ENCODE results near the gene NLGN1. TPM values are rescaled to one million over a fixed set of nuclear protein-coding genes. Genes with fewer than 3 reads are reported as not detected.
A peak's percentile ranks its signal among the peaks of the same experiment; 100 is the strongest.
"Not testable (repeated sequence)": the region's sequence is repeated elsewhere in the genome, so short reads cannot be mapped to it uniquely, and the experiment has no call there.

Gene NLGN1
- total and polyA plus RNA-seq, 2 experiments from 2014 or later: 14.3 to 20.1 TPM

GRCh38 chr3:174208161-174208560, 810.6 kb downstream of the NLGN1 start:
- Histone ChIP-seq H3K36me3 (ENCODE audit: low read depth) (no peaks in the 10 kb centered on the region), H3K27me3 (replicated peaks; ENCODE audit: insufficient read depth) (no peaks in the 10 kb centered on the region), H4K20me1 (ENCODE audit: insufficient read depth) (no peaks in the 10 kb centered on the region), H3K4me2 (ENCODE audit: unreplicated experiment) (no peak overlapping the region), H3F3A (ENCODE audit: insufficient read depth) (no peaks in the 10 kb centered on the region), H3K27ac (no peak overlapping the region), H2AFZ (no peak overlapping the region), H3K79me2 (ENCODE audit: insufficient read depth) (no peaks in the 10 kb centered on the region), H3K4me1 (ENCODE audit: insufficient read depth) (no peaks in the 10 kb centered on the region), H3K9me3 (ENCODE audit: low read depth) (no peaks in the 10 kb centered on the region), H3K9me2 (ENCODE audit: insufficient read depth) (no peaks in the 10 kb centered on the region), H3K4me3 (no peak overlapping the region), H3K9ac (no peak overlapping the region)
- DNase-seq: no peak
- WGBS, 2 experiments (ENCODE audit: low coverage in 1 of 2, low lambda C conversion rate in 2 of 2, missing lambda C conversion rate in 2 of 2): 88 to 99% methylated on average over 2 of the region's 2 CpGs
- no peak for TF ChIP-seq EZH2 (IDR thresholded peaks at IDR 0.05; ENCODE audit: insufficient read depth, poor library complexity, severe bottlenecking)
- no peak for TF ChIP-seq EZH2phosphoT487 (IDR thresholded peaks at IDR 0.05; ENCODE audit: insufficient read depth, low read depth)
- in situ Hi-C loops (cut with MboI): no loop called here

- H3K4me1 ChIP-seq (ENCODE audit: insufficient read depth); H3K4me3 ChIP-seq; DNase-seq; H4K20me1 ChIP-seq (ENCODE audit: insufficient read depth); H3K4me2 ChIP-seq (ENCODE audit: unreplicated experiment); H2AFZ ChIP-seq; H3K27ac ChIP-seq; H3K9me3 ChIP-seq (ENCODE audit: low read depth); H3K27me3 ChIP-seq (replicated peaks; ENCODE audit: insufficient read depth); H3F3A ChIP-seq (ENCODE audit: insufficient read depth); H3K36me3 ChIP-seq (ENCODE audit: low read depth); H3K9ac ChIP-seq; in situ Hi-C loops (cut with MboI); H3K9me2 ChIP-seq (ENCODE audit: insufficient read depth); H3K79me2 ChIP-seq (ENCODE audit: insufficient read depth): not testable (repeated sequence)
- WGBS, 2 experiments (ENCODE audit: low coverage in 1 of 2, low lambda C conversion rate in 2 of 2, missing lambda C conversion rate in 2 of 2): 96 to 98% methylated on average over 8 to 21 of the region's 24 CpGs
These were observed 814.4 kb downstream of the NLGN1 start for GRCh38 chr3:174211896-174212295.

- Histone ChIP-seq H4K20me1 (ENCODE audit: insufficient read depth) (no peaks in the 10 kb centered on the region), H3K36me3 (ENCODE audit: low read depth) (no peaks in the 10 kb centered on the region), H3K4me1 (ENCODE audit: insufficient read depth) (peaks cover 10% of the 10 kb centered on the region), H3K27me3 (replicated peaks; ENCODE audit: insufficient read depth) (no peaks in the 10 kb centered on the region), H3K9ac (no peak overlapping the region), H3K9me3 (ENCODE audit: low read depth) (no peaks in the 10 kb centered on the region), H3F3A (ENCODE audit: insufficient read depth) (no peaks in the 10 kb centered on the region), H3K79me2 (ENCODE audit: insufficient read depth) (no peaks in the 10 kb centered on the region), H3K4me2 (ENCODE audit: unreplicated experiment) (no peak overlapping the region), H3K4me3 (no peak overlapping the region), H3K9me2 (ENCODE audit: insufficient read depth) (no peaks in the 10 kb centered on the region), H3K27ac (no peak overlapping the region), H2AFZ (no peak overlapping the region)
- WGBS, 2 experiments (ENCODE audit: low coverage in 1 of 2, low lambda C conversion rate in 2 of 2, missing lambda C conversion rate in 2 of 2): 56% methylated on average over 5 of the region's 5 CpGs
- peak; percentile 43 for DNase-seq
- TF ChIP-seq EZH2 (IDR thresholded peaks at IDR 0.05; ENCODE audit: insufficient read depth, poor library complexity, severe bottlenecking): no peak
- no peak for TF ChIP-seq EZH2phosphoT487 (IDR thresholded peaks at IDR 0.05; ENCODE audit: insufficient read depth, low read depth)
- in situ Hi-C loops (cut with MboI): no loop called here
These were observed 817.9 kb downstream of the NLGN1 start for GRCh38 chr3:174215456-174215855.

DNA sequence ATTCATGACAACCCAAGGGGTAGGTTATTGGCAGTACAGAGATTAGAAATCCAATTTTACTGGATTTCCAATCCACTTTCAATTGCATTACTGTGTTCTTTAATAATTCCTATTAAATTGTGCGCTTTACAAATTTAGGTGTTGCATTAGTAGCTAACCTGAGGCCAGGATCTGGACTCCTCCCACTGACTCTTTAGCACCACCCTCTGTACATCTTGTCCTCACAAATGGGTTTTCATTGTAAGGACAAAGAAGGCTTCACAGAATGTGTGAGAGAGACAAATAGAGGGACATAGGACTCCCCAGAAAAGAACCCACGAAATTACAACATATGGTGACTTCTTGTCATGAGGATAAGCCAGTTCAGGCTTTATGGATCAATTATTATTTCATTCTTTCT, 818.5 kb downstream of the NLGN1 start:
- Histone ChIP-seq H3K9ac (no peak overlapping the region), H3F3A (ENCODE audit: insufficient read depth) (no peaks in the 10 kb centered on the region), H3K4me3 (no peak overlapping the region), H3K27ac (no peak overlapping the region), H3K9me2 (ENCODE audit: insufficient read depth) (no peaks in the 10 kb centered on the region), H4K20me1 (ENCODE audit: insufficient read depth) (no peaks in the 10 kb centered on the region), H3K4me2 (ENCODE audit: unreplicated experiment) (no peak overlapping the region), H2AFZ (no peak overlapping the region), H3K27me3 (replicated peaks; ENCODE audit: insufficient read depth) (no peaks in the 10 kb centered on the region), H3K36me3 (ENCODE audit: low read depth) (no peaks in the 10 kb centered on the region), H3K79me2 (ENCODE audit: insufficient read depth) (no peaks in the 10 kb centered on the region), H3K4me1 (ENCODE audit: insufficient read depth) (peaks cover 10% of the 10 kb centered on the region), H3K9me3 (ENCODE audit: low read depth) (no peaks in the 10 kb centered on the region)
- WGBS, 2 experiments (ENCODE audit: low coverage in 1 of 2, low lambda C conversion rate in 2 of 2, missing lambda C conversion rate in 2 of 2): 89 to 93% methylated on average over 2 of the region's 2 CpGs
- no peak for DNase-seq
- in situ Hi-C loops (cut with MboI): no loop called here
- TF ChIP-seq EZH2phosphoT487 (IDR thresholded peaks at IDR 0.05; ENCODE audit: insufficient read depth, low read depth): no peak
- no peak for TF ChIP-seq EZH2 (IDR thresholded peaks at IDR 0.05; ENCODE audit: insufficient read depth, poor library complexity, severe bottlenecking)

Measured in GM23248 (cell line).